VCaP (cell line): ENCODE results near the gene HAX1.
"Not testable (repeated sequence)": the region's sequence is repeated elsewhere in the genome, so short reads cannot be mapped to it uniquely, and the experiment has no call there.

ENCODE experiments used
- H3K27ac ChIP-seq: fragments of 450-650 bp; 2 replicates; pipeline ENCODE4 v1.5.1; 2017
- TF ChIP-seq, protein P1 (sequence below): fragments of 450-650 bp; conservative IDR thresholded peaks from 2 replicates; pipeline ENCODE4 v1.5.1; 2017; ENCODE audit warnings: mild to moderate bottlenecking, moderate library complexity

HAX1 gene

DNA sequence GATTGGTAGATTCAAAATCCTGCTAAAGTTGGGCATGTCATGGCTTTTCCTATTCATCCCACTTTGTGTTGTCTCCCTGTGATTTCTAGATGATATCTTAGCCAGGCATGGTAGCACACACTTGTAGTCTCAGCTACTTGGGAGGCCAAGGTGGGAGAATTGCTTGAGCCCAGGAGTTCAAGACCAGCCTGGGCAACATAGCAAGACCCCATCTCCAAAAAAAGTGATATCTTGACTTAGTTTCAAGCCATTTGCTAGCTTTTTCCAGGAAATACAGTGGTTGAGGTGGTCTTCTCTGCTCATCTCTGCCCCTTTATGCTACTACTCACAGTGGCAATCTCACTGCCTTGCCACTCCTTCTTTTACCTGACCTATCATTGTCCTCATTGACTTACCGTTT, 12.3 kb upstream of the HAX1 start:
- H3K27ac ChIP-seq: no peak overlapping the region
- TF ChIP-seq, protein P1, sequence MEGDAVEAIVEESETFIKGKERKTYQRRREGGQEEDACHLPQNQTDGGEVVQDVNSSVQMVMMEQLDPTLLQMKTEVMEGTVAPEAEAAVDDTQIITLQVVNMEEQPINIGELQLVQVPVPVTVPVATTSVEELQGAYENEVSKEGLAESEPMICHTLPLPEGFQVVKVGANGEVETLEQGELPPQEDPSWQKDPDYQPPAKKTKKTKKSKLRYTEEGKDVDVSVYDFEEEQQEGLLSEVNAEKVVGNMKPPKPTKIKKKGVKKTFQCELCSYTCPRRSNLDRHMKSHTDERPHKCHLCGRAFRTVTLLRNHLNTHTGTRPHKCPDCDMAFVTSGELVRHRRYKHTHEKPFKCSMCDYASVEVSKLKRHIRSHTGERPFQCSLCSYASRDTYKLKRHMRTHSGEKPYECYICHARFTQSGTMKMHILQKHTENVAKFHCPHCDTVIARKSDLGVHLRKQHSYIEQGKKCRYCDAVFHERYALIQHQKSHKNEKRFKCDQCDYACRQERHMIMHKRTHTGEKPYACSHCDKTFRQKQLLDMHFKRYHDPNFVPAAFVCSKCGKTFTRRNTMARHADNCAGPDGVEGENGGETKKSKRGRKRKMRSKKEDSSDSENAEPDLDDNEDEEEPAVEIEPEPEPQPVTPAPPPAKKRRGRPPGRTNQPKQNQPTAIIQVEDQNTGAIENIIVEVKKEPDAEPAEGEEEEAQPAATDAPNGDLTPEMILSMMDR: no peak

DNA sequence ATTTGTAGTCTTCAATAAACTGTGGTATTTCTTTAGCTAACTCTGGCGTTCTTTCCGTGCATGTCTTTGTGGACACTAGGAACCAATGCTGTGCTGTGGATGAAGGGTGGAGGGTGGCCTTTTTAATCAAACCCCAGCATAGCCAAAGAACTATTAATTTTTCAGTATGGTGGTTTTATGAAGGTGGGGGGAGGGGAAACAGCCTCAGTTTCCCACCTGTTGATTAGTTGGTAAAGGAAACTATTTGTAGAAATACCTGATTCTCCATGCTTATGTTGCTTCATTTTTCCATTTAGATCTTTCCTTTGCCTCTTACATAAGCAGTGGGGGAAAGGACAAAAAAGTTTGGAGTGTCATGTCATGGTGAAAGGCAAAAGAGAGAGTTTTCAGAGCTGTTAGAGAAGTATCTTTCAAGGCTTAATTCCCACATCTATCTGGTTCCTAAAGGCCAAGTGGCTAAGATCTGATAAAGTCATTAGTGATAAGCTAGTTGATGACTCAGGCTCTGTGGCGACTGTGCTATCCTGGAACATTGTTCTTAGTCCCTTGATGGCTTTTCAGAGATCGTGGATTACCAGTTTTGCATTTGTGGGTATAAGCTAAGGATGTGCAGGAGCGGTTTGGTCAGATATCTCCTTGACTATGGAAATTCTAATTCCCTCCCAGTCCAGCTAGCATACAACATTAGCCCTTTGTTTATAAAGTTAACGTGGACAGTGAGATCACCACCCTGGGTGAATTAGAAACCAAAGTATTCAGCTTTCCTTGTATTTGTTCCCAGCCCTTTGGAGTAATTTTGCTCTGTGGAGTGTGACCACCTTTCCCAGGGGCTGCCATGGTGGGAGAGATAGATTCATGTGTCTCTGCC, 8.7 kb upstream of the HAX1 start:
- no peak overlapping the region for H3K27ac ChIP-seq
- TF ChIP-seq, protein P1: no peak

DNA sequence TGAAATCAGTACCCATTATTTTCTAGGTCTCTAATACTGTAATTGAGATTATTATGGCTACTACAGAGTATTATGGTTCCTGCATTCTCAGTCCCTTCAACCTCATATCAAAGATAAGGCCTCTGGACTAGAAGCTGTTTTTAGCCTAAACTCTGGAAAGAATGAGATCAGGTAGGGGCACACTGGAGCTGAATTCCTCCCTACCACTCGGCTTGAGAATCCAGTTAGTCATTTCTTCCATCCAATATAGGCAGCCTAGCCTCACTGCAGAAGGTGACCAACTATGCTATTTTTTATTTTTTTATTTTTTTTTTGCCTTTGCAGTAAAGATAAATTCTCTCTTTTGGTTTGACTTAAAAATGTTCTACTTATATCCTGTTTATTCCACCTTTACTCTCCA, 8.0 kb upstream of the HAX1 start:
- H3K27ac ChIP-seq: no peak overlapping the region
- TF ChIP-seq, protein P1: no peak

DNA sequence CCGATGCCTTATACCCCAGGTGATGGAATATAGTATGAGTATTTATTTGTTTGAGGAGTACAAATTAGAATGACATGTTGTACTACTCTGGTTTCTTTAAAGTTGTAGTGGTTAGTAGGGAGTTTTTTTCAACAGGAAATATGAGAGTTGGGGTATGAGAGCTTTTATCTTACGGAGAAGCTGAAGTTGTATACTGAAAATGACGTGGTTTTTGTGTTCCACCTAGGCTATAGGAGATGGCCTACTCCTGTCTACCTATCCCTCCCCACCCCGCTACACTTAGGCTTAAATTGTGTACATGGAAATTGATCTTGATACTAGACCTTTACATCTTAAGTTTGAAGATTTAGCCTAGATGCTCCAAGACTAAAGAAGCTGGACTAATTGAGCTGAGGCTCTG, 6.8 kb upstream of the HAX1 start:
- TF ChIP-seq, protein P1: no peak
- no peak overlapping the region for H3K27ac ChIP-seq

DNA sequence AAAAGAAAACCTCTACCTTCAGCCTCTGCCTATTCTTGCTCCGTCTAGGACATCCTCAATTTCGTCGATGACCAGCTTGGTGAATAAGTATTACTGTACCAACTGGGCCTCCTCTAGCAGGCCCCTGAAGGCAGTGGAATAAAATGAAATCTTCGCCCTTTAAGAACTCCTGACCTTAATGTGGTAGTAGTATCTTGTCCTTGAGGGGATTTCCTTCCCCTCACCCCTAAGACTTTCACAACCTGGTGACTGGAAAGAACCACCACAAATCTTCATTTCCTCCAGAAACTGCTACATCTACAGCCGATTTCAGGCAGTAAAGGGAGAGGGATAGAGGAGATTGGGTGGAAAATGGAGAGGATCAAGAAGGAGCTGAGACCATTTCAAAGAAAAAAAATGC, 1.6 kb upstream of the HAX1 start:
- H3K27ac ChIP-seq: no peak overlapping the region

DNA sequence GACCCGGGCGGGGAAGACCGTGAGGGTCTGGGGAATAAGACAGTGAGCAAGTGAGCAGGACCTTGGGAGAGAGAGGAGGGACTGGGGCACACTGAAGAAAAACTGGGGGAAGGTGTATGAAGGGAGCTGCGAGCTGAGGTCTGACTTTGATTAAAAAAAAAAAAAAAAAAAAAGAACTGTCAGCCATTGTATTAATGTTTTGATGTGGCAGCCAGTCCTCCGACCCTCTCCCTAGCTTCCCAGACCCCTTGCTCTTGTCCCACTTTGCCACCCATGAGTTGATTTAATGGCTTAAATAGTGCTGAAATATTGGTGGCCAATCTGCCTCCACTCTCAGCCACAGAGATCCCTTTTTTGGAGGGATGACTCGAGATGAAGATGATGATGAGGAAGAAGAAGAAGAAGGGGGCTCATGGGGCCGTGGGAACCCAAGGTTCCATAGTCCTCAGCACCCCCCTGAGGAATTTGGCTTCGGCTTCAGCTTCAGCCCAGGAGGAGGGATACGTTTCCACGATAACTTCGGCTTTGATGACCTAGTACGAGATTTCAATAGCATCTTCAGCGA, 652 bp downstream of the HAX1 start:
- peak overlapping the region; percentile 94 for H3K27ac ChIP-seq
- TF ChIP-seq, protein P1: no peak

More for the DNA sequence above, 1.6 kb upstream of the HAX1 start:
- TF ChIP-seq, protein P1: no peak

DNA sequence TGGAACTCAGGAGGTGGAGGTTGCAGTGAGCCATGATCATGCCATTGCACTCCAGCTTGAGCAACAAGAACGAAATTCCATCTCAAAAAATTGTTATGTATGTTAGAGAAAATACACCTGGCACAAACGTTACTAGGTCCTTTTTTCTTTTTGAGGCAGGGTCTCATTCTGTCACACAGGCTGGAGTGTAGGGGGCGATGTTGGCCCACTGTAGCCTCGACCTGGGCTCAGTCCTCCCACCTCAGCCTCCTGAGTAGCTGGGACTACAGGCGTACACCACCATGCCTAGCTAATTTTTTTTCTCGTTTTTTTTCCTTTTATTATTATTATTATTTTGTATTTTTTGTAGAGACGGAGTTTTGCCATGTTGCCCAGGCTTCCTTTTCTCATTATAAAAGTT, 4.4 kb downstream of the HAX1 start:
- no peak overlapping the region for H3K27ac ChIP-seq
- TF ChIP-seq, protein P1: peak; percentile 62

DNA sequence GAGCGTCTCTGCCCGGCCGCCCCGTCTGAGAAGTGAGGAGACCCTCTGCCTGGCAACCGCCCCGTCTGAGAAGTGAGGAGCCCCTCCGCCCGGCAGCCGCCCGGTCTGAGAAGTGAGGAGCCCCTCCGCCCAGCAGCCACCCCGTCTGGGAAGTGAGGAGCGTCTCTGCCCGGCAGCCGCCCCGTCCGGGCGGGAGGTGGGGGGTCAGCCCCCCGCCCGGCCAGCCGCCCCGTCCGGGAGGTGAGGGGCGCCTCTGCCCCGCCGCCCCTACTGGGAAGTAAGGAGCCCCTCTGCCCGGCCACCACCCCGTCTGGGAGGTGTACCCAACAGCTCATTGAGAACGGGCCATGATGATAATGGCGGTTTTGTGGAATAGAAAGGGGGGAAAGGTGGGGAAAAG, 15.2 kb downstream of the HAX1 start:
- not testable (repeated sequence) for H3K27ac ChIP-seq
